GM18858 (cell line): ENCODE results near the gene KRTDAP.

Source experiments
- ATAC-seq: cut with Tn5 transposase; IDR thresholded peaks from one replicate; pipeline ENCODE4 v1.9.1; 2021; ENCODE audit not compliant: unreplicated experiment

Gene KRTDAP

GRCh38 chr19:35513628-35514281 is 23.5 kb upstream of the KRTDAP start, which contains the start of gene DMKN:
TSS of gene DMKN (minus strand) at chr19:35513649. CDS start at chr19:35513475, 174 bp downstream.
- ATAC-seq, result no peak

GRCh38 chr19:35512831-35513627 is 22.8 kb upstream of the KRTDAP start:
- no peak for ATAC-seq

- no peak for ATAC-seq
Observed at GRCh38 chr19:35511337-35511736, 21.1 kb upstream of the KRTDAP start.

- ATAC-seq, result no peak
Observed at GRCh38 chr19:35510626-35510964, 20.3 kb upstream of the KRTDAP start.

- ATAC-seq, result no peak
Observed at GRCh38 chr19:35509861-35510625, 19.8 kb upstream of the KRTDAP start.

GRCh38 chr19:35509018-35509652 is 18.9 kb upstream of the KRTDAP start:
- ATAC-seq, result no peak

- no peak for ATAC-seq
Observed at GRCh38 chr19:35508129-35508528, 17.9 kb upstream of the KRTDAP start.

- ATAC-seq, result no peak
Observed at GRCh38 chr19:35507561-35507960, 17.3 kb upstream of the KRTDAP start.

- ATAC-seq, result no peak
Observed at GRCh38 chr19:35506011-35506410, 15.7 kb upstream of the KRTDAP start.

- no peak for ATAC-seq
Observed at GRCh38 chr19:35502751-35503150, 12.5 kb upstream of the KRTDAP start.

GRCh38 chr19:35501684-35502083 is 11.4 kb upstream of the KRTDAP start:
- ATAC-seq, result no peak

- no peak for ATAC-seq
Observed at GRCh38 chr19:35500611-35501010, 10.3 kb upstream of the KRTDAP start.

- ATAC-seq, result no peak
Observed at GRCh38 chr19:35498984-35499527, 8.8 kb upstream of the KRTDAP start.

GRCh38 chr19:35498220-35498619 is 8.0 kb upstream of the KRTDAP start:
- no peak for ATAC-seq

GRCh38 chr19:35497406-35497805 is 7.1 kb upstream of the KRTDAP start:
- no peak for ATAC-seq

- ATAC-seq, result no peak
Observed at GRCh38 chr19:35495107-35496064, 5.1 kb upstream of the KRTDAP start.

GRCh38 chr19:35493971-35494370 is 3.7 kb upstream of the KRTDAP start:
- no peak for ATAC-seq

GRCh38 chr19:35491836-35492360 is 1.6 kb upstream of the KRTDAP start:
- no peak for ATAC-seq

GRCh38 chr19:35488677-35489076 is 1.6 kb downstream of the KRTDAP start:
- ATAC-seq, result no peak
